Measurements from ENCODE around the gene COL17A1. TPM values are rescaled to one million over a fixed set of nuclear protein-coding genes. Genes with fewer than 3 reads are reported as not detected.

The COL17A1 gene
- total RNA-seq, 1 experiment from 2014 or later: 3.2 TPM

GRCh38 chr10:104098358-104098925 is 12.8 kb upstream of the COL17A1 start:
- no peak for DNase-seq (ENCODE audit: low read depth)

GRCh38 chr10:104096692-104097091 is 11.0 kb upstream of the COL17A1 start:
- no peak for DNase-seq (ENCODE audit: low read depth)

GRCh38 chr10:104092749-104093148 is 7.1 kb upstream of the COL17A1 start:
- no peak for DNase-seq (ENCODE audit: low read depth)

GRCh38 chr10:104090611-104091010 is 4.9 kb upstream of the COL17A1 start:
- peak; percentile 20 for DNase-seq (ENCODE audit: low read depth)

GRCh38 chr10:104089621-104090020 is 3.9 kb upstream of the COL17A1 start:
- DNase-seq (ENCODE audit: low read depth): peak; percentile 33

GRCh38 chr10:104088239-104088638 is 2.6 kb upstream of the COL17A1 start:
- no peak for DNase-seq (ENCODE audit: low read depth)

- DNase-seq (ENCODE audit: low read depth): no peak
Measured at GRCh38 chr10:104084482-104085142, 1.1 kb downstream of the COL17A1 start.

GRCh38 chr10:104081998-104082397 is 3.7 kb downstream of the COL17A1 start:
- DNase-seq (ENCODE audit: low read depth): peak; percentile 21

GRCh38 chr10:104080762-104081161 is 4.9 kb downstream of the COL17A1 start:
- peak; percentile 38 for DNase-seq (ENCODE audit: low read depth)

- no peak for DNase-seq (ENCODE audit: low read depth)
Measured at GRCh38 chr10:104077663-104078151, 8.0 kb downstream of the COL17A1 start.

- DNase-seq (ENCODE audit: low read depth): peak; percentile 64
Measured at GRCh38 chr10:104077247-104077646, 8.4 kb downstream of the COL17A1 start.

GRCh38 chr10:104076743-104077160 is 8.9 kb downstream of the COL17A1 start:
- DNase-seq (ENCODE audit: low read depth): peak; percentile 85

GRCh38 chr10:104074505-104074904 is 11.2 kb downstream of the COL17A1 start:
- DNase-seq (ENCODE audit: low read depth): no peak

GRCh38 chr10:104072786-104073185 is 12.9 kb downstream of the COL17A1 start:
- DNase-seq (ENCODE audit: low read depth): no peak

- no peak for DNase-seq (ENCODE audit: low read depth)
Measured at GRCh38 chr10:104069613-104070012, 16.1 kb downstream of the COL17A1 start.

- DNase-seq (ENCODE audit: low read depth): no peak
Measured at GRCh38 chr10:104067525-104067924, 18.2 kb downstream of the COL17A1 start.

- no peak for DNase-seq (ENCODE audit: low read depth)
Measured at GRCh38 chr10:104066945-104067344, 18.7 kb downstream of the COL17A1 start.

GRCh38 chr10:104065748-104066147 is 19.9 kb downstream of the COL17A1 start:
- DNase-seq (ENCODE audit: low read depth): no peak

- no peak for DNase-seq (ENCODE audit: low read depth)
Measured at GRCh38 chr10:104061196-104061595, 24.5 kb downstream of the COL17A1 start.

GRCh38 chr10:104059364-104059763 is 26.3 kb downstream of the COL17A1 start:
- no peak for DNase-seq (ENCODE audit: low read depth)

- no peak for DNase-seq (ENCODE audit: low read depth)
Measured at GRCh38 chr10:104057717-104058116, 28.0 kb downstream of the COL17A1 start.

GRCh38 chr10:104056619-104057273 is 28.9 kb downstream of the COL17A1 start:
- DNase-seq (ENCODE audit: low read depth): no peak

GRCh38 chr10:104054430-104054829 is 31.2 kb downstream of the COL17A1 start:
- DNase-seq (ENCODE audit: low read depth): peak; percentile 94

Data from M059J (cell line).